GM12801 (cell line): ENCODE measurements around the gene SCN5A.

Experiments
- CTCF ChIP-seq: IDR thresholded peaks from one replicate; pipeline ENCODE4 v1.5.1; 2011; ENCODE audit warnings: control low read depth; ENCODE audit not compliant: insufficient read length; ENCODE audit errors: extremely low read depth

SCN5A gene

GRCh38 chr3:38608086-38608775 lies 41.3 kb downstream of the SCN5A start:
- no peak for TF ChIP-seq CTCF

GRCh38 chr3:38606561-38606960 lies 42.9 kb downstream of the SCN5A start:
- no peak for TF ChIP-seq CTCF

GRCh38 chr3:38605981-38606380 lies 43.5 kb downstream of the SCN5A start:
- no peak for TF ChIP-seq CTCF

- no peak for TF ChIP-seq CTCF
Observed at GRCh38 chr3:38604246-38604645, 45.2 kb downstream of the SCN5A start.

- TF ChIP-seq CTCF: no peak
Observed at GRCh38 chr3:38603731-38604131, 45.8 kb downstream of the SCN5A start.

GRCh38 chr3:38602576-38603250 lies 46.8 kb downstream of the SCN5A start:
- TF ChIP-seq CTCF: no peak

GRCh38 chr3:38601956-38602550 lies 47.4 kb downstream of the SCN5A start:
- TF ChIP-seq CTCF: no peak
